Astrocyte (in vitro differentiated cells and primary cell): Measurements from ENCODE around the gene TNFRSF19.

Experiments used
- EZH2 ChIP-seq: IDR thresholded peaks from 2 replicates; pipeline ENCODE4 v1.6.1; 2012; ENCODE audit warnings: mild to moderate bottlenecking, low read length, inconsistent platforms; ENCODE audit not compliant: insufficient read depth
- TF ChIP-seq, protein P1 (sequence below): IDR thresholded peaks from 2 replicates; pipeline ENCODE4 v1.5.1; 2011; ENCODE audit warnings: low read depth, mild to moderate bottlenecking, inconsistent platforms, low read length, moderate library complexity; ENCODE audit not compliant: insufficient read depth

DNA sequence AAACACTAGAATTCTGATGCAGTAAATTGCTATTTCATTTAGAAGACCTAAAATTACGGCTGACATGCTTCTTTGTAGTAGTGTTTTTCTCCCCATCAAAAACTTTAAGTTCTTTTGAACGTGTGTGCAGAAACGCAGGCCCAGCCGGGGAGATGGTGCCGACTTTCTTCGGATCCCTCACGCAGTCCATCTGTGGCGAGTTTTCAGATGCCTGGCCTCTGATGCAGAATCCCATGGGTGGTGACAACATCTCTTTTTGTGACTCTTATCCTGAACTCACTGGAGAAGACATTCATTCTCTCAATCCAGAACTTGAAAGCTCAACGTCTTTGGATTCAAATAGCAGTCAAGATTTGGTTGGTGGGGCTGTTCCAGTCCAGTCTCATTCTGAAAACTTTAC lies 98.3 kb downstream of the TNFRSF19 start:
- TF ChIP-seq, protein P1, sequence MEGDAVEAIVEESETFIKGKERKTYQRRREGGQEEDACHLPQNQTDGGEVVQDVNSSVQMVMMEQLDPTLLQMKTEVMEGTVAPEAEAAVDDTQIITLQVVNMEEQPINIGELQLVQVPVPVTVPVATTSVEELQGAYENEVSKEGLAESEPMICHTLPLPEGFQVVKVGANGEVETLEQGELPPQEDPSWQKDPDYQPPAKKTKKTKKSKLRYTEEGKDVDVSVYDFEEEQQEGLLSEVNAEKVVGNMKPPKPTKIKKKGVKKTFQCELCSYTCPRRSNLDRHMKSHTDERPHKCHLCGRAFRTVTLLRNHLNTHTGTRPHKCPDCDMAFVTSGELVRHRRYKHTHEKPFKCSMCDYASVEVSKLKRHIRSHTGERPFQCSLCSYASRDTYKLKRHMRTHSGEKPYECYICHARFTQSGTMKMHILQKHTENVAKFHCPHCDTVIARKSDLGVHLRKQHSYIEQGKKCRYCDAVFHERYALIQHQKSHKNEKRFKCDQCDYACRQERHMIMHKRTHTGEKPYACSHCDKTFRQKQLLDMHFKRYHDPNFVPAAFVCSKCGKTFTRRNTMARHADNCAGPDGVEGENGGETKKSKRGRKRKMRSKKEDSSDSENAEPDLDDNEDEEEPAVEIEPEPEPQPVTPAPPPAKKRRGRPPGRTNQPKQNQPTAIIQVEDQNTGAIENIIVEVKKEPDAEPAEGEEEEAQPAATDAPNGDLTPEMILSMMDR, result no peak
- no peak for TF ChIP-seq EZH2
